ENCODE data around the gene TOE1. TPM values are rescaled to one million over a fixed set of nuclear protein-coding genes. Genes with fewer than 3 reads are reported as not detected.

Gene TOE1
- polyA plus RNA-seq, 1 of the 3 experiments (the other 2 are of a cell fraction), result 19.1 TPM

DNA sequence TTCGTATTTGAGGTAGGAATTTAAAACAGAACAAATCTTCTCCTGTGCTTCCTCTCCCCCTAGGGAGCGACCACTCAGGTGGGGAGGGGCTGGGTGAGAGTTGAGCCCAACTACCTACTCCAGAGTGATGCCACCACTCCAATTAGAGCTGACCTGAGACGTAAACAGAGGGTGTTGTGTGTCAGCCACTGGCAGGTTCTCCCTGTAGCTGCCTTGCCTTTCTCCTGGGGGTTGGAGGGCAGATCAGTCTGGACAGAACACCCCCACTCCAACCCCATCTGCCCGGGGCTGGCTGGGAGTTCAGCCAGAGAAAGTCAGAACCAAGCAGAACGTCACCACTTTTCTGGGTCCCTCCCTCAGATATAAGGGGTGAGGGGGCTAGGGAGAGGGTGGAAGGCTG is 11.3 kb upstream of the TOE1 start:
- H2AFZ ChIP-seq (ENCODE audit: low read depth), result no peak overlapping the region
- peaks cover 0 to 8% of the 10 kb centered on the region in 2 experiments; a peak in 1 of 4 replicates for H3K4me1 ChIP-seq (ENCODE audit: control insufficient read depth in 1 of 2, insufficient read depth in 2 of 2, low read depth in 1 of 2, low read length in 1 of 2)
- H3K9me2 ChIP-seq, result no peaks in the 10 kb centered on the region
- H3K4me2 ChIP-seq, result no peak overlapping the region
- no peaks in the 10 kb centered on the region for H3K79me2 ChIP-seq (ENCODE audit: insufficient read depth)
- H4K20me1 ChIP-seq (ENCODE audit: insufficient read depth), result no peaks in the 10 kb centered on the region
- H3K36me3 ChIP-seq (replicated peaks in 1 of 2; ENCODE audit: control insufficient read depth in 1 of 2, insufficient read depth in 2 of 2, low read length in 1 of 2), result peaks cover 2 to 28% of the 10 kb centered on the region in 2 experiments
- H3K9ac ChIP-seq, result no peak overlapping the region
- ChIA-PET CTCF (interaction anchor here (0.9 to 2.3 kb wide), 4 partner anchors 11 to 28 kb away, joined by 3 to 8 read pairs (median 5); partner anchors contain the start of genes MUTYH and TOE1), POLR2A (interaction anchor here (4.9 kb wide), 1 partner anchor 11 kb away, joined by 38 read pairs; the partner anchor contains the start of genes MUTYH and TOE1)
- TF ChIP-seq, protein P1, sequence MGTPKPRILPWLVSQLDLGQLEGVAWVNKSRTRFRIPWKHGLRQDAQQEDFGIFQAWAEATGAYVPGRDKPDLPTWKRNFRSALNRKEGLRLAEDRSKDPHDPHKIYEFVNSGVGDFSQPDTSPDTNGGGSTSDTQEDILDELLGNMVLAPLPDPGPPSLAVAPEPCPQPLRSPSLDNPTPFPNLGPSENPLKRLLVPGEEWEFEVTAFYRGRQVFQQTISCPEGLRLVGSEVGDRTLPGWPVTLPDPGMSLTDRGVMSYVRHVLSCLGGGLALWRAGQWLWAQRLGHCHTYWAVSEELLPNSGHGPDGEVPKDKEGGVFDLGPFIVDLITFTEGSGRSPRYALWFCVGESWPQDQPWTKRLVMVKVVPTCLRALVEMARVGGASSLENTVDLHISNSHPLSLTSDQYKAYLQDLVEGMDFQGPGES (IDR thresholded peaks at IDR 0.05; ENCODE audit: low read depth, low read length), result no peak
- TF ChIP-seq, protein P2, sequence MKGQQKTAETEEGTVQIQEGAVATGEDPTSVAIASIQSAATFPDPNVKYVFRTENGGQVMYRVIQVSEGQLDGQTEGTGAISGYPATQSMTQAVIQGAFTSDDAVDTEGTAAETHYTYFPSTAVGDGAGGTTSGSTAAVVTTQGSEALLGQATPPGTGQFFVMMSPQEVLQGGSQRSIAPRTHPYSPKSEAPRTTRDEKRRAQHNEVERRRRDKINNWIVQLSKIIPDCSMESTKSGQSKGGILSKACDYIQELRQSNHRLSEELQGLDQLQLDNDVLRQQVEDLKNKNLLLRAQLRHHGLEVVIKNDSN (IDR thresholded peaks at IDR 0.05; ENCODE audit: borderline replicate concordance, low read depth), result no peak
- TF ChIP-seq FOXJ3 (CRISPR knock-in tag; IDR thresholded peaks at IDR 0.05) (no peak), CHD2 (IDR thresholded peaks at IDR 0.05; ENCODE audit: low read length, partially characterized antibody) (no peak), FOSL2 (IDR thresholded peaks at IDR 0.05; ENCODE audit: borderline replicate concordance, low read depth) (no peak), EP300 (IDR thresholded peaks at IDR 0.05; ENCODE audit: borderline replicate concordance in 1 of 2, low read depth in 1 of 2, low read length in 1 of 2) (no peak), MXI1 (IDR thresholded peaks at IDR 0.05; ENCODE audit: low read depth, low read length) (no peak), JUND (IDR thresholded peaks at IDR 0.05) (no peak)
- DNase-seq, result no peak
- no peaks in the 10 kb centered on the region for H3K27me3 ChIP-seq (ENCODE audit: insufficient read depth)
- 71% methylated on average over 5 of the region's 5 CpGs for WGBS (ENCODE audit: low lambda C conversion rate)
- no peak overlapping the region for H3K4me3 ChIP-seq (ENCODE audit: low read depth in 2 of 2, low read length in 1 of 2)
- no peak overlapping the region for H3K27ac ChIP-seq (ENCODE audit: low read depth in 2 of 2, low read length in 1 of 2)
- no peaks in the 10 kb centered on the region for H3F3A ChIP-seq (replicated peaks; ENCODE audit: insufficient read depth)
- H3K9me3 ChIP-seq, result no peaks in the 10 kb centered on the region

DNA sequence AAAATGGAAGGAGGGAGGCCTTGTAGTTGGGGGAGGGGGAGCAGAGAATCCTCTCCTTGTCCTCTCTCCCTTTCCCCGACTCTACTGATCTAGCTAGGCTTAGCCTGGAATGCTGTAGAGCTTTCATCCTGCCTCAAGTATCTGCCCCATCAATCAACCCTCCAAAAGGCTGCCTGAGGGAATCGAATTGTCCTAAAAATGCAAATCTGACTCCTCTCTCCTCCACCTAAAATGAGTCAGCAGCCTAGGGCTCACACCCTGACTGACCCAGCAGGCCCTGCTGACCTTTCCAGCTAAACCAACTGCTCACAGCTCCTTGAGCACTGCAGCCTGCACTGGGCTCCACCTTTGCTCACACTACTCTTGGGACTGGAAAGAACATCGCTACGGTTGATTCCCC is 10.5 kb upstream of the TOE1 start:
- Histone ChIP-seq H3K27ac (ENCODE audit: low read depth in 2 of 2, low read length in 1 of 2) (no peak overlapping the region), H3F3A (replicated peaks; ENCODE audit: insufficient read depth) (no peaks in the 10 kb centered on the region), H4K20me1 (ENCODE audit: insufficient read depth) (no peaks in the 10 kb centered on the region), H3K9me2 (no peaks in the 10 kb centered on the region), H3K4me1 (ENCODE audit: control insufficient read depth in 1 of 2, insufficient read depth in 2 of 2, low read depth in 1 of 2, low read length in 1 of 2) (peaks cover 0 to 8% of the 10 kb centered on the region in 2 experiments; a peak in 1 of 4 replicates), H3K9ac (no peak overlapping the region), H3K4me2 (no peak overlapping the region), H3K79me2 (ENCODE audit: insufficient read depth) (no peaks in the 10 kb centered on the region), H2AFZ (ENCODE audit: low read depth) (no peak overlapping the region), H3K27me3 (ENCODE audit: insufficient read depth) (no peaks in the 10 kb centered on the region), H3K9me3 (no peaks in the 10 kb centered on the region), H3K4me3 (ENCODE audit: low read depth in 2 of 2, low read length in 1 of 2) (no peak overlapping the region), H3K36me3 (replicated peaks in 1 of 2; ENCODE audit: control insufficient read depth in 1 of 2, insufficient read depth in 2 of 2, low read length in 1 of 2) (peaks cover 3 to 28% of the 10 kb centered on the region in 2 experiments)
- WGBS (ENCODE audit: low lambda C conversion rate), result 70% methylated on average over 3 of the region's 4 CpGs
- POLR2A ChIA-PET, result interaction anchor here (1.1 kb wide), 1 partner anchor 10 kb away, joined by 7 read pairs; the partner anchor contains the start of gene TOE1
- CTCF ChIA-PET, result interaction anchor here (1.1 to 2.3 kb wide), 3 partner anchors 10 to 24 kb away, joined by 3 to 8 read pairs (median 5); partner anchors contain the start of genes MUTYH and TOE1
- no peak for DNase-seq
- TF ChIP-seq, protein P2 (IDR thresholded peaks at IDR 0.05; ENCODE audit: borderline replicate concordance, low read depth), result no peak
- TF ChIP-seq MEF2A (IDR thresholded peaks at IDR 0.05; ENCODE audit: borderline replicate concordance, low read depth) (no peak), MXI1 (IDR thresholded peaks at IDR 0.05; ENCODE audit: low read depth, low read length) (no peak), SIN3A (IDR thresholded peaks at IDR 0.05; ENCODE audit: borderline replicate concordance, low read depth, low read length) (no peak), NFIC (IDR thresholded peaks at IDR 0.05; ENCODE audit: borderline replicate concordance) (no peak), EZH2phosphoT487 (IDR thresholded peaks at IDR 0.05; ENCODE audit: borderline replicate concordance, low read depth) (no peak), EP300 (IDR thresholded peaks at IDR 0.05; ENCODE audit: borderline replicate concordance in 1 of 2, low read depth in 1 of 2, low read length in 1 of 2) (no peak), GABPA (IDR thresholded peaks at IDR 0.05; ENCODE audit: low read depth) (no peak), GATA2 (CRISPR knock-in tag; IDR thresholded peaks at IDR 0.05) (no peak)
- TF ChIP-seq, protein P3, sequence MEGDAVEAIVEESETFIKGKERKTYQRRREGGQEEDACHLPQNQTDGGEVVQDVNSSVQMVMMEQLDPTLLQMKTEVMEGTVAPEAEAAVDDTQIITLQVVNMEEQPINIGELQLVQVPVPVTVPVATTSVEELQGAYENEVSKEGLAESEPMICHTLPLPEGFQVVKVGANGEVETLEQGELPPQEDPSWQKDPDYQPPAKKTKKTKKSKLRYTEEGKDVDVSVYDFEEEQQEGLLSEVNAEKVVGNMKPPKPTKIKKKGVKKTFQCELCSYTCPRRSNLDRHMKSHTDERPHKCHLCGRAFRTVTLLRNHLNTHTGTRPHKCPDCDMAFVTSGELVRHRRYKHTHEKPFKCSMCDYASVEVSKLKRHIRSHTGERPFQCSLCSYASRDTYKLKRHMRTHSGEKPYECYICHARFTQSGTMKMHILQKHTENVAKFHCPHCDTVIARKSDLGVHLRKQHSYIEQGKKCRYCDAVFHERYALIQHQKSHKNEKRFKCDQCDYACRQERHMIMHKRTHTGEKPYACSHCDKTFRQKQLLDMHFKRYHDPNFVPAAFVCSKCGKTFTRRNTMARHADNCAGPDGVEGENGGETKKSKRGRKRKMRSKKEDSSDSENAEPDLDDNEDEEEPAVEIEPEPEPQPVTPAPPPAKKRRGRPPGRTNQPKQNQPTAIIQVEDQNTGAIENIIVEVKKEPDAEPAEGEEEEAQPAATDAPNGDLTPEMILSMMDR (IDR thresholded peaks at IDR 0.05), result no peak
- TF ChIP-seq, protein P4, sequence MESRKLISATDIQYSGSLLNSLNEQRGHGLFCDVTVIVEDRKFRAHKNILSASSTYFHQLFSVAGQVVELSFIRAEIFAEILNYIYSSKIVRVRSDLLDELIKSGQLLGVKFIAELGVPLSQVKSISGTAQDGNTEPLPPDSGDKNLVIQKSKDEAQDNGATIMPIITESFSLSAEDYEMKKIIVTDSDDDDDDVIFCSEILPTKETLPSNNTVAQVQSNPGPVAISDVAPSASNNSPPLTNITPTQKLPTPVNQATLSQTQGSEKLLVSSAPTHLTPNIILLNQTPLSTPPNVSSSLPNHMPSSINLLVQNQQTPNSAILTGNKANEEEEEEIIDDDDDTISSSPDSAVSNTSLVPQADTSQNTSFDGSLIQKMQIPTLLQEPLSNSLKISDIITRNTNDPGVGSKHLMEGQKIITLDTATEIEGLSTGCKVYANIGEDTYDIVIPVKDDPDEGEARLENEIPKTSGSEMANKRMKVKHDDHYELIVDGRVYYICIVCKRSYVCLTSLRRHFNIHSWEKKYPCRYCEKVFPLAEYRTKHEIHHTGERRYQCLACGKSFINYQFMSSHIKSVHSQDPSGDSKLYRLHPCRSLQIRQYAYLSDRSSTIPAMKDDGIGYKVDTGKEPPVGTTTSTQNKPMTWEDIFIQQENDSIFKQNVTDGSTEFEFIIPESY (IDR thresholded peaks at IDR 0.05; ENCODE audit: borderline replicate concordance, low read depth), result no peak
- TF ChIP-seq, protein P1 (IDR thresholded peaks at IDR 0.05; ENCODE audit: low read depth, low read length), result no peak

All from SK-N-SH (cell line).